Activated effector memory CD4-positive, alpha-beta T cell treated with anti-CD3 and anti-CD28 coated beads, Interleukin-2, amount 50 U/mL, for 16 hours (primary cell): ENCODE results near the gene RTN4.
"Not testable (repeated sequence)": the region's sequence is repeated elsewhere in the genome, so short reads cannot be mapped to it uniquely, and the experiment has no call there.

Source experiments
- DNase-seq: peaks from one replicate; pipeline ENCODE4 v3.0.0-alpha.2; 2020

Gene RTN4, protein sequence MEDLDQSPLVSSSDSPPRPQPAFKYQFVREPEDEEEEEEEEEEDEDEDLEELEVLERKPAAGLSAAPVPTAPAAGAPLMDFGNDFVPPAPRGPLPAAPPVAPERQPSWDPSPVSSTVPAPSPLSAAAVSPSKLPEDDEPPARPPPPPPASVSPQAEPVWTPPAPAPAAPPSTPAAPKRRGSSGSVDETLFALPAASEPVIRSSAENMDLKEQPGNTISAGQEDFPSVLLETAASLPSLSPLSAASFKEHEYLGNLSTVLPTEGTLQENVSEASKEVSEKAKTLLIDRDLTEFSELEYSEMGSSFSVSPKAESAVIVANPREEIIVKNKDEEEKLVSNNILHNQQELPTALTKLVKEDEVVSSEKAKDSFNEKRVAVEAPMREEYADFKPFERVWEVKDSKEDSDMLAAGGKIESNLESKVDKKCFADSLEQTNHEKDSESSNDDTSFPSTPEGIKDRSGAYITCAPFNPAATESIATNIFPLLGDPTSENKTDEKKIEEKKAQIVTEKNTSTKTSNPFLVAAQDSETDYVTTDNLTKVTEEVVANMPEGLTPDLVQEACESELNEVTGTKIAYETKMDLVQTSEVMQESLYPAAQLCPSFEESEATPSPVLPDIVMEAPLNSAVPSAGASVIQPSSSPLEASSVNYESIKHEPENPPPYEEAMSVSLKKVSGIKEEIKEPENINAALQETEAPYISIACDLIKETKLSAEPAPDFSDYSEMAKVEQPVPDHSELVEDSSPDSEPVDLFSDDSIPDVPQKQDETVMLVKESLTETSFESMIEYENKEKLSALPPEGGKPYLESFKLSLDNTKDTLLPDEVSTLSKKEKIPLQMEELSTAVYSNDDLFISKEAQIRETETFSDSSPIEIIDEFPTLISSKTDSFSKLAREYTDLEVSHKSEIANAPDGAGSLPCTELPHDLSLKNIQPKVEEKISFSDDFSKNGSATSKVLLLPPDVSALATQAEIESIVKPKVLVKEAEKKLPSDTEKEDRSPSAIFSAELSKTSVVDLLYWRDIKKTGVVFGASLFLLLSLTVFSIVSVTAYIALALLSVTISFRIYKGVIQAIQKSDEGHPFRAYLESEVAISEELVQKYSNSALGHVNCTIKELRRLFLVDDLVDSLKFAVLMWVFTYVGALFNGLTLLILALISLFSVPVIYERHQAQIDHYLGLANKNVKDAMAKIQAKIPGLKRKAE

DNA sequence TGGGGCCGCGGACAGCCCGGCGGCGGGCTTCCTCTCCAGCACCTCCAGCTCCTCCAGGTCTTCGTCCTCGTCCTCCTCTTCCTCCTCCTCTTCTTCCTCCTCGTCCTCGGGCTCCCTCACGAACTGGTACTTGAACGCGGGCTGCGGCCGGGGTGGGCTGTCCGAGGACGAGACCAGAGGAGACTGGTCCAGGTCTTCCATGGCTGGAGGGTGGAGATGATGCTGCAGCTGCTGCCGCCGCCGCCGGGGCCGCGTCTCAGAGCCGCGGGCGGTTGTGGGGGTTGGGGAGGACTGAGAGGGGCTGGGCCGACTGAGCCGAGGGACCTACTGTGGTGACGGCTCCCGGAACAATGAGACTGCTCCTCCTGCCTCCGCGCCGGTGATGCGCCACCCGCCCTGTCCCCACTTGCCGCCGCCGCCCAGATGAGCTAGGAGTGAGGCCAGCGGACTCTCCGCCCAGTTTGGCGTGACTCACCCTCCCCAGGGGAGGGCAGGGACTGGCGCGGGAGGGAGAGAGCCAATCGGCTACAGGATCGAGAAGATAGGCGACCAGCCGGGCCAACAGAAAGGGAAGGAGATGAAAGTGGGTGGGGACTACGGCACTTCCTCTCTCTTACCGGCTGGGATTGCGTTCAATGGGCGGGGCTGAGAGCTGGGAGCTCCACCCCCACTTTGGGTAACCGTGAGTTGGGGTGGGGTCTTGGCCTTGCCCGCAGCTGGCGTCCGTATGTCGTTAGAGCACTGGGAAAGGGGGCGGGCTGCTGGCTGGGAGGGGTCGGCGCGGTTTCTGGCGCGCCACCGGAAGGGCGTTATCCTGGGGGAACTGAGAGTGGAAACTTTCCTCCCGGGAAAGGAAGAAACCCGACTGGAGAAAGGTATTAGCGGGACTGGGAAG, at the start of gene RTN4:
TSS of gene RTN4 (minus strand) at position 352 of the 895 bp plus-strand sequence. CDS start at position 201, 151 bp downstream.
- DNase-seq: peak; percentile 100

DNA sequence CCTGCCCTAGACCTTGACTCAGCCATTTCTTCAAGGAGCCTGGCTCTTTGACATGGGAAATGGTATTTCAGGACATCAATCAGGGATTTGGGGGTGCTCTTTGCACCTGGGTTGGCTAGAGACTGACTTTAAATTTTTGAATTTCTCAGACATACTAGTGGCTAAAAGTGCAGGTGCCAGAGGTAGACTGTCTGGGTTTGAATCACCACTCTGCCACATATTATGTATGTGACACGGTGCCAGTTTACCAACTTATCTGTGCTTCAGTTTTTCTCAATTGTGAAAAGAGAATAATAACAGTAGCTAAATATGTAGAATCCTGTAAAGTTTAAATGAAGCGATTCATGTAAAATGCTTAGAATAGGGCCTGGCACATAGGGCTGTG, 49.2 kb upstream of the RTN4 start:
- no peak for DNase-seq

DNA sequence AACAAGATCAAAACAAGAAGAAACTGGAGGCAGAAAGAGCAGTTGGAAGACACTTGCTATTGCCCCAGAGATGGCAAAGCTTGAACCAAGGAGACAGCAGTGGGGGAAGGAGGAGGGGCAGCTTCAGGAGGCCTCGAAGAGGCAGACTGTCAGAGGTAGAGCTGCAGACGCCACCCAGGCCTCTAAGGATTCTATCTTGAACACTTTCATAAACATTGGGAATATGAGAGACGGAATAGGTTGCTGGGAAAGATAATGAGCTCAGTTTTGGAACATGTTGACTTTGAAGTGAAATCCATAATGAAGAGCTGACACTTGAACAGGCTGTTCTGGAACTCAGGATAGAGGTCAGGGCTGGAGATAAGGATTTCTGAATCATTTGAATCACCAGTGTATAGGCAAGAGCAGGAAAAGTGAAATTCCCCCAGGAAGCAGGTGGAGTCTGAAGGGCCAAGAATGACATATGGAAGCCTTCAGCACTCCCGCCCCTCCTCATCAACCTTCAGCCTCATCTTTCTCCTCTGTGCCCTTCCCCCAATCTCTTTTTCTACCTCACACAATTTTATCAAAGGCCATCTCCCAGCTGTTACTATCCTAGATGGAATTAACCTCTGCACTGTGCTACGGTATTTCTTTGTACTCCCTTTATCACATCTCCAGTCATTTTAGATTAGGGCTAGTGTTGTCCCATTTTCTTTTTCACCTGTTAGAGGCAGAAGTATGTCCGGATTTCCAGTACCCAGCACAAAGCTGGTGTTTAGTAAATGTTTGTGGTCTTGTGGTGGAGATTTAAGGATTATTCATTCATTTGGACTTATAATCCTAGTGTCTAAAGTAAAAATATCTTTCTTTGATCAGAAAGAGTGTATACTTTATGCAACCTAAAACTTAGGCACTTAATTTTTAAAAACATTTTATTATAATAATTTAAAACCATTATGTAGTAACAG, 47.5 kb upstream of the RTN4 start:
- DNase-seq: no peak

DNA sequence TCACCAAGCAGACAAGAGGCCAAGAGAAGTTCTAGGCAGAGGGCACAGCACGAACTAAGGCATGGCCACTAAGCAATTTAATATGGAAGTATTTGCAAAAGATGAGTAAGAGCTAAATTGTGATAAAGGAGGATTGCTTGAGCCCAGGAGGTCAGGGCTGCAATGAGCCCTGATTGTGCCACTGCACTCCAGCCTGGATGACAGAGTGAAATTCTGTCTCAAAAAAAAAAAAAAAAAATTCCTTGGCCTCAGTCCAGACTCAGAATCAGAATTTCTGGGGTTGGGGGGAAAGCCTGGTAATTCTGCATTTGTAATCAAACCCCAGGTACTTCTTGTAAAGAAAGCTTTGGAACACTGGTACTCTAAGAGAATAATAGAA, 46.8 kb upstream of the RTN4 start:
- no peak for DNase-seq

DNA sequence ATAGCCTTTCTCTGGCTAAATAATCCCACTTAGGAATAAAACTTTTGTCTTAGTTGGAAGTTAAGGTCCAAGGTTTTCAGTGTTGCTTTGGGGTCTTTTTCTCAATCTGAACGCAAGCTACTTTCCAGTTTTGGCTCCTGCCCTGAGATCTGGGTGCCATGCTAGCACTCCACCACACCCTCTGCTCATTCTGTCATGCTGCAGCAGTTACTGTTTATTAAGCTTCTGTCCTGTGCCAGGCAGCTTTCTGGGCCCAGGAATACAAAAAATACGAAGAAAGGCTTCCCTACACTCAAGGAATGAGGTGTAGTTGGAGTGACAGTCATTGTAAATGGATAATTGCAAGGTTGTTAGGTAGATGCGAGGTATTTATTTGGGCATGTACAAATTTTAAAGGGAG, 46.3 kb upstream of the RTN4 start:
- no peak for DNase-seq

DNA sequence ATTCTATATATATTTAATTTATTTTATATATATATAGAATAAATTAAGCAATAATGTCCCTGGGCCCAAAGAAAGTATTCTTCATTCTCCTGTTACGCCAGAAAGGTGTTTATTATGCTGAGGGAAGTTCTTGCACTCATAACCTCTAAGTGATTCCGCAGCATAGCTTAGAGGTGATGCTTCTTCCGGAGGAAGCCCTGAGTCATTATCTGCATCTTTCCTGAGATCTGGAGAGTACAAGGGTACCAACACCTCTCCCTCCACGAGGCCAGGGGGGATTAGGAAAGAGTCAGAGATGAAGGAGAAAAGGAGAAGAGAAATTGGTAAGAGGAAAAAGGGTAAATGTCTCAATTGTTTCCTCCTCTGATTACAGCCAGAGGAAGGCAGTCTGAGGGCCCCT, 43.1 kb upstream of the RTN4 start:
- DNase-seq: no peak

DNA sequence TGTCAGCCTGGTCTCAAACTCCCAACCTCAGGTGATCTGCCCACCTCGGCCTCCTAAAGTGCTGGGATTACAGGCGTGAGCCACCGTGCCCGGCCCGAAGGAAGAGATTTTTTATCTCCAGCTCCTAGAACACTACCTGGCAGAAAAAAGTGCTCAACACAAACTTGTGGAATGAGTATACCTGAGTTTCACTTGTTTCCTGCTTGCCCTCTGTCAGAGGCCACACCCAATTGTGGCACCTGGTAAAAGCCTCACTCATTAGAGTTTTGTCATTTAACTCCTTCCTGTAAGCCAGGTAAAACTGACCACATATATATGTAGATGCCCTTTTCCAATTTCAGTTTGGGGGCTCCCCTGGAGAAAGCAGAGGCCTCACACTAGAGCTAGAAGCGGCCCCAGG, 42.2 kb upstream of the RTN4 start:
- DNase-seq: no peak

DNA sequence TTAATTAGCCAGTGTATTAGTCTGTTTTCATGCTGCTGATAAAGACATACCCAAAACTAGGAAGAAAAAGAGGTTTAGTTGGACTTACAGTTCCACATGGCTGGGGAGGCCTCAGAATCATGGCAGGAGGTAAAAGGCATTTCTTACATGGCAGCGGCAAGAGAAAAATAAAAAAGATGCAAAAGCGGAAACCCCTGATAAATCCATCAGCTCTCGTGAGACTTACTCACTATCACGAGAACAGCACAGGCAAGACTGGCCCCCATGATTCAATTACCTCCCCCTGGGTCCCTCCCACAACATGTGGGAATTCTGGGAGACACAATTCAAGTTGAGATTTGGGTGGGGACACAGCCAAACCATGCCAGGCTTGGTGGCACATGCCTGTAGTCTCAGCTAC, 41.4 kb upstream of the RTN4 start:
- DNase-seq: not testable (repeated sequence)

DNA sequence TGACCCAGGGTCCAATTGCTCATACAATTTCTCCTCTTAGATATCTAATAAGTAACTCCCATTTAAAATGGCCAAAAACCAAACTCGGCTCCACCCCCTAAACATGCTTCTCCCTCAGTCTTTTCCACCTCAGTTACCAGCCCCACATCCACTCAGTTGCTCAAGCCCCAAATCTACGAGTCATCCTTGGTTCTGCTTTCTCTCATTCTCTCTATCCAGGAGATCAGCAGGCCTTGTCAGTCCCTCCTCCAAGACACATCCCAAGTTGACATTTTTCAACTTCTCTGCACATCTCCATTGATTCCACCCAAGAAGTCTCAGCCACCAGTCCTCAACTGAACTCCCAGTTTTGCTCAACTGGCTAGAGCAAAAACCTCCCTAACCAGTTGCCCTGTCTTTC, 40.5 kb upstream of the RTN4 start:
- DNase-seq: no peak

DNA sequence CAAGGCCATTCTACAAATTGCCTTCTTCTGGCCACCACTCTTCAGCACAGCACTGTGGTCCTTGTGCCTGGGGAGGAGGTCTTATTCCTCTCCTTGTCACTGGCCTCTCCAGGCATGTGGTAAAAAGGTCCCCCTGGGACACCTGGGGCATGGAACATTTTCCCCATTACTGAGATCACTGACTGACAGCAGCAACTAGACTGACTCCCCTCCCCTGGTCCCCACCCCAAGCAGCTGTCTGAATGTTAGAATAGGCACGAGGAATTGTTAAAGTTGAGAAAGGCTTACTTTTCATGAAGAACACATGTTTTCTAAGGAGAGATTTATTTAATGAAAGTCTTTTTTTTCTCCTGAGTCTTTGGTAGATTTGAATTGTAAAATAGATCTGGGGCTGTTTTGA, 39.5 kb upstream of the RTN4 start:
- no peak for DNase-seq

DNA sequence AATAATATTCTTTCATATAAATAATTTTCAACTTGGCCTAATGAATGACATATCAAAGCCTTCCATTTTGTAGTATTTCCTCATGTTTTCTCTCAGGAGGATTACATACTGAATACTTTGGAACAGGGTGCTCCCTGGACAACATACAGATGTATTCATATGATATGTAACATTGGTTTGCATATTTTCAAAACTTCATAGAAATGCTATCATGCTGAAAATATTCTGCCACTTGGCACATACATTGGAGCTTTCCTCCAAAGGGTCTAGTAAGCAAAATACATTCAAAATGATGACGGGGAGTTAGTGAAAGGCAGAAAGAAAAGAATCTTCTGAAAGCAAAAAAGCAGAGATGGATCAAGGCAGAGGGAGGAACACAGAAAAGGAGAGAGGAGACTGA, 38.1 kb upstream of the RTN4 start:
- no peak for DNase-seq

DNA sequence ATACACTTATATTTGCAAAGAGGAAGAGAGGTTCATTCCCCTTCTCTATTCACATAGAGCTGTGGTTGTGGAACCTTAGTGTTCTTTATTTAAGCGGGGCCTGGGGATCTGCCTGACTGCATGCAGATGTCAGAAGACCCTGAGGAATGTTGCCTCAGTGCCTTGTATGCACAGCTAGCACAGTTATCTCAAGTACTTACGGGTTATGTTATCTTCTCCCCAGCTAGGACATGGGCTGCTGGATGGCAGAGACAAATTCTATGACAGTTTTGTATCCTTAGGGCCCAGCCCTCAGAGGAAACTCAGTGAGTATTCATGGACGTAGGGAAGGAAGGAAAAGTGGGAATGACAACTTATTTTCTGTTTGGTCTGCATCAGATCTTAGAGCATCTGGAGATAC, 37.7 kb upstream of the RTN4 start:
- no peak for DNase-seq

DNA sequence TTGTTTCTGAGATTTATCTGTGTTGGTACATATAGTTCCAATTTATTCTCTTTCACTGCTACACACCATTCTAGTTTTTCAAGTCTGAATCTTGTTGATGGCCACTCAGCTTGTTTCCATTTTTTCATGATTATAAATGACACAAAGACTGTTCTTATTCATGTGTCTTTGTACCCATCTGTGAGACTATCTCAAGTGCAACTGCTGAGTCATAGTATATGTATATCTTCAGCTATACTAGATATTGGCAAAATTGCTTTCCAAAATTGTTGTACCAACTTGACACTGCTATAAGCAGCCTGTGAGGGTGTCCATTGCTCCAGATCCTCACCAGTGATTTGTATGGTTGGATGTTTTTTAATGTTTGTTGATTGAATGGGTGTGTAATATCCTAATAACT, 37.2 kb upstream of the RTN4 start:
- DNase-seq: no peak

DNA sequence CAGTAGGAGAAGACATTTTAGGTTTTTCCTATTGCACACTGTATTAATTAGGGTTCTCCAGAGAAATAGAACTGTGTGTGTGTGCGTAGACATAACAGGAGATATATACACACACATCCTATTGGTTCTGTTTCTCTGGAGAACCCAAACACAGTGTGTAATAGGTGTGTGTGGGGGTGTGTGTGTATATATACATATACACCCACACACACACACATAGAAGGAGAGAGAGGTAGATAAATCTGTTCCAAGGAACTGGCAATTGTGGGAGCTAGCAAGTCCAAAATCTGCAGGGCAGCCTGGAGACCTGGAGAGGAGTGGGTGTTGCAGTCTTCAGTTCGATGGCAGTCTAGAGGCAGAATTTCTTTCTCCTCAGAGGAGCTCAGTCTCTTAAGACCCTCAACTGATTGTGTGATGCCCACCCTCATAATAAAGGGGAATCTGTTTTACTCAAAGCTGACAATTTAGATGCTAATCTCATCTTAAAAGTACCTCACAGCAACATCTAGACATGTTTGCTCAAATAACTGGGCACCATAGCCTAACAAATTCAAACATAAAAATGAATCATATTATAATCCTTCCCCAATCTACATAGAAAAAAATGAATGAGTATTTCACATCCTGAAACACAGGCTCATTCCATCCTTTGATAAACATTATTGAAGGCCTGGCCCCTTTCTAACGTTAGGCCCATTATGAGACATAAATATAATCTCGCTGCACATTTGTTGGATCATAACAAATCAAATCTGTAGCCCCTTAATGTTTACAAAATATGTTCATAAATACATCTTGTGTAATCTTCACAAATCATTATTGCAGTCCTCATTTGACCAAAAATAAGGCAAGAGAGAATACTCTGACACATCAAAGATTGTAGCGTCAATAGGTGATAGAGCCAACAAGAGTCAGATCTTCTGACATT, 35.1 kb upstream of the RTN4 start:
- no peak for DNase-seq

DNA sequence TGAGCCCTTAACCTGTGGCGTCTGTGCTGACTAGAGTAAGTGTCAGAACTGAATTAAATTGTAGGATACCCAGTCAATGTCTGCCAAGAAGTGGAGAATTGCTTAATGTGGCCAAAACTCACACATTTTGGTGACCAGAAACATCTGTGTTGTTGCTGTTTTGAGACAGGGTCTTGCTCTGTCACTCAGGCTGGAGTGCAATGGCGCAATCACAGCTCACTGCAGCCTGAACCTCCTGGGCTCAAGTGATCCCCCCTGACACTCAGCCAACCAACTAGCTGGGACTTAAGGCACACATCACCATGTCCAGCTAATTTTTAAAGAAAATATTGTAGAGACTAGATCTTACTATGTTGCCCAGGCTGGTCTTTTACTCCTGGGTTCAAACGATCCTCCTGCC, 34.4 kb upstream of the RTN4 start:
- no peak for DNase-seq

DNA sequence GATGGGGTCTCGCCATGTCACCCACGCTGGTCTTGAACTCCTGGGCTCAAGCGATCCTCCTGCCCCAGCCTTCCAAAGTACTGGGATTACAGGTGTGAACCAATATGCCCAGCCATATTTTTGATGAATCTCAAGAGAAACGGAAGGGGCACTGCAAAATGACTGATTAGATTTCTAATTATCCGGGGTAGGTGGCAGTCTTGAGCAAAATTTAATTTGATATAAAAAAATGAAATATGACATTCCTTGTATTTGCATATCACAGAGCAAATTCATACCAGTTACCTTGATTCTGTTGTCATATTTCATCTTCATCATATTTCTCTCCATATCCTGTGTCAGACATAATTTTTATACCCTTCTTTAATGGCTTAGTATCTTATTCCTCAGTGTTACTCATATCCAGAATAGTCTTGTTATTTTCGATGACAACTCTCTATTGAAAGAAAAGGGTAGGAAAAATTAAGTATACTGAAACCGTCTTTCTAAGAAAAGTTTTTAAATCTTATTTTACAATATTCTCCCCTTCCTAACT, 30.0 kb upstream of the RTN4 start:
- DNase-seq: no peak

DNA sequence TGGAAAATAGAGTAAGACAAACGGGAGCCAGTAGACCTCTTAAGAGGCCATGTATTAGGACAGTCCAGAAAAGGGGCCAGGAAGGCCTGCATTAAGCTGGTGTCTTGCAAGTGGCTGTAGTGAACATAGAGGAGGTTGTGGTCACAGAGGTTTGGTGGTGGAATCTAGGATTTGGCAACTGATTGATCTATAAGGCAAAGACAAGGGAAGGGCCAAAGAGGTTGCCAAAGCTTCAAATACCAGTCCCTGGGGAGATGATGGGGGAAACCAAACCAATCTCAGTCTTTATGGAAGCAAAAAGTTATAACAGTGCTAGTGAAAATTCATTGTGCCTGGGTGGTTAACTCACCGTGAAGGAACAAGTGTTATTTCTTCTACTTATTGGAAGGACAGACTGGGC, 28.7 kb upstream of the RTN4 start:
- no peak for DNase-seq

DNA sequence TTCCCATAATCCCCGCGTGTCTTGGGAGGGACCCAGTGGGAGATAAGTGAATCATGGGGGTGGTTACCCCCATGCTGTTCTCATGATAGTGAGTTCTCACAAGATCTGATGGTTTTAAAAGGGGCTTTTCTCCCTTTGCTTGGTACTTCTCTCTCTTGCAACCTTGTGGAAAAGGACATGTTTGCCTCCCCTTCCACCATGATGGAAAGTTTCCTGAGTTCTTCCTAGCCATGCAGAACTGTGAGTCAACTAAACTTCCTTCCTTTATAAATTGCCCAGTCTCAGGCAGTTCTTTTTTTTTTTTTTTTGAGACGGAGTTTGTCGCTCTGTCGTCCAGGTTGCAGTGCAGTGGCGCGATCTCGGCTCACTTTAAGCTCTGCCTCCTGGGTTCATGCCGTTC, 26.5 kb upstream of the RTN4 start:
- no peak for DNase-seq

DNA sequence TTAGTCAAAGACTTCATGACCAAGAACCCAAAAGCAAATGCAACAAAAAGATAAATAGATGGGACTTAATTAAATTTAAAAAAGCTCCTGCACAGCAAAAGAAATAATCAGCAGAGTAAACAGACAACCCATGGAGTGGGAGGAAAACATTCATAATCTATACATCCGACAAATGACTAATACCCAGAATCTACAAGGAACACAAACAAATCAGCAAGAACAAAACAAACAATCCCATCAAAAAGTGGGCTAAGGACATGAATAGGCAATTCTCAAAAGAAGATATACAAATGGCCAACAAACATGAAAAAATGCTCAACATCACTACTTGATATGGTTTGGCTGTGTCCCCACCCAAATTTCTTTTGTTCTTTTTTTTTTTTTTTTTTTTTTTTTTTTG, 25.8 kb upstream of the RTN4 start:
- not testable (repeated sequence) for DNase-seq
